Hypothalamus (tissue), 51 donors: Measurements from ENCODE around the gene RPS6KA2.

ENCODE experiments used
- DNase-seq, 51 donors: peaks; one replicate each; lab custom pipeline; 2025; lab: John Stamatoyannopoulos, UW

RPS6KA2 gene

GRCh38 chr6:166511316-166511715 is 115.7 kb downstream of the RPS6KA2 start:
- no peak for DNase-seq

GRCh38 chr6:166509193-166509592 is 117.9 kb downstream of the RPS6KA2 start:
- DNase-seq: no peak

- no peak for DNase-seq
Observed at GRCh38 chr6:166508726-166509125, 118.3 kb downstream of the RPS6KA2 start.

GRCh38 chr6:166507809-166508564 is 119.1 kb downstream of the RPS6KA2 start:
- no peak for DNase-seq

GRCh38 chr6:166507380-166507779 is 119.7 kb downstream of the RPS6KA2 start:
- no peak for DNase-seq

- DNase-seq: no peak
Observed at GRCh38 chr6:166505133-166505905, 121.7 kb downstream of the RPS6KA2 start.

GRCh38 chr6:166504100-166504499 is 123.0 kb downstream of the RPS6KA2 start:
- no peak for DNase-seq

- DNase-seq: no peak
Observed at GRCh38 chr6:166503167-166503744, 123.8 kb downstream of the RPS6KA2 start.

- DNase-seq: no peak
Observed at GRCh38 chr6:166502453-166502852, 124.6 kb downstream of the RPS6KA2 start.

- no peak for DNase-seq
Observed at GRCh38 chr6:166501246-166501645, 125.8 kb downstream of the RPS6KA2 start.

GRCh38 chr6:166500246-166500645 is 126.8 kb downstream of the RPS6KA2 start:
- DNase-seq: peak in 38 of 51 donors; percentile 10 to 74 (median 50)

GRCh38 chr6:166499350-166500163 is 127.5 kb downstream of the RPS6KA2 start:
- DNase-seq: no peak

GRCh38 chr6:166498661-166499349 is 128.2 kb downstream of the RPS6KA2 start:
- DNase-seq: no peak

- DNase-seq: no peak
Observed at GRCh38 chr6:166498228-166498627, 128.8 kb downstream of the RPS6KA2 start.

- DNase-seq: no peak
Observed at GRCh38 chr6:166497087-166497899, 129.8 kb downstream of the RPS6KA2 start.

- no peak for DNase-seq
Observed at GRCh38 chr6:166496460-166496859, 130.6 kb downstream of the RPS6KA2 start.

- DNase-seq: peak in 1 of 51 donors; percentile 21
Observed at GRCh38 chr6:166495487-166496314, 131.3 kb downstream of the RPS6KA2 start.

GRCh38 chr6:166494757-166495486 is 132.1 kb downstream of the RPS6KA2 start:
- DNase-seq: peak in 43 of 51 donors; percentile 14 to 79 (median 58)
